HG03045 (cell line): ENCODE results near the gene ID2.

ENCODE experiments used
- ATAC-seq: cut with Tn5 transposase; IDR thresholded peaks from one replicate; pipeline ENCODE4 v1.9.1; 2021; ENCODE audit warnings: mild to moderate bottlenecking, moderate library complexity; ENCODE audit not compliant: unreplicated experiment

ID2 gene

GRCh38 chr2:8647462-8647857 is 34.4 kb upstream of the ID2 start:
- no peak for ATAC-seq

- no peak for ATAC-seq
These were observed 33.2 kb upstream of the ID2 start for GRCh38 chr2:8648441-8649213.

DNA sequence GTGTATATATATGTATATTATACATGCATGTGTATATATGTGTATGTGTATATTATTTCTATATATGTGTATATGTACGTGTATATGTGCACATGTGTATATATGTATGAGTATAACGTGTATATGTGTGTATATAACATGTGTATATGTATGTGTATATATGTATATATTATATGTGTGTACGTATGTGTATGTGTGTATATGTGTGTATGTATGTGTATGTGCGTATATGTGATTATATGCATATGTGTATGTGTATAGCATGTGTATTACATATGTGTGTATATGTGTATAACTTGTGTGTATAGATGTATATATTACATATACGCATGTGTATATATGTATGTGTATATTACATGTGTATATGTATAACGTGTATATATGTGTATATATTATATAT is 32.1 kb upstream of the ID2 start:
- no peak for ATAC-seq

- ATAC-seq: no peak
These were observed 31.6 kb upstream of the ID2 start for GRCh38 chr2:8650256-8650655.

DNA sequence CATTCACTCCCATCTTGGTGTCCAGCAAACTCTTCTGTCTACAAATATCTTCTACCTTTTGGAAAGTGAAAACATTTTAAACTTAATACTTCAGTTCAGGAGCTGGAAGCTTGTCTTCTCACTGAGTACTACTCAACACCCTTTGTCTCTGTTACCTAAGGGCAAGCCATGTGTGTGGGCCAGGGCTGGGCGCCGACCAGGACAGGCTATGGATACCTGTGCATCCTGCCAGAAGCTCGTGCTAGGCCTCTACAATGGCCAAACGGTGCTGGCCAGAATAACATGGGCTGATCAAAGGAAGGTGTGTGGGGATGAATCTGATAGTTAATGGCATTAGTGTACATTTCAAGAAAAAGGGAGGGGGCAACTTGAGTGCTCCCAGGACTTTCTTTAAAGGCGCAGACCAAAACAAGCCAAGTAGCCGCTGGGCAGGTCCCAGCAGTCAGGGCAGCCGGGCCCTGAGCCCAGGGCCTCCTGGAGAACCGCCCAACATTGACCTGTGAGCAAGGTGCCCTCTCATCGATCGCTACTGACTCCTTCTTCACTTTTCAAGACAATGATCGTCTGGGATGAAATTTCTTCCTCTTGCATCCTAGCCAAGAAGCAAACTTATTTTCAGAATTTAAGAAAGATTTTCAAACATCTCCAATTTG is 29.0 kb upstream of the ID2 start:
- no peak for ATAC-seq

- no peak for ATAC-seq
These were observed 28.4 kb upstream of the ID2 start for GRCh38 chr2:8653485-8653884.

DNA sequence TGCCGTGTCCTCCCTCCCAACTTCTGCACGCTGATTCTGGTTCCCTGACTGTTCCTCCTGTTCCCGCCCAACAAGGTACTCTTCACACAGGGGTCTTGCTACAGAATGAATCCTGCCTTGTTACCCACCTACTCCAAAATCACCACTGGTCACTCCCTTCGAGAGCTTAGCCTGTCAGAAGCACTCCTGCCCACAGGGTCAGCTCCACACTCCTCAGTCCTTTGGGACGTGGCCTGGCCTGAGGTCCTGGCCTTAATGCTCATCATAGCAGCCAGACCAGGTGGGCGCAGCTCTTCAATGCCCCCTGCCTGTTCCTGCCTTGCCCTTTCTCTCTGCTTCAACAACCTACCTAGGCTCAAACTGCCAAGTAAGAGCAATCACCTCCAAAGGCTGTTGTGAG is 27.8 kb upstream of the ID2 start:
- no peak for ATAC-seq

DNA sequence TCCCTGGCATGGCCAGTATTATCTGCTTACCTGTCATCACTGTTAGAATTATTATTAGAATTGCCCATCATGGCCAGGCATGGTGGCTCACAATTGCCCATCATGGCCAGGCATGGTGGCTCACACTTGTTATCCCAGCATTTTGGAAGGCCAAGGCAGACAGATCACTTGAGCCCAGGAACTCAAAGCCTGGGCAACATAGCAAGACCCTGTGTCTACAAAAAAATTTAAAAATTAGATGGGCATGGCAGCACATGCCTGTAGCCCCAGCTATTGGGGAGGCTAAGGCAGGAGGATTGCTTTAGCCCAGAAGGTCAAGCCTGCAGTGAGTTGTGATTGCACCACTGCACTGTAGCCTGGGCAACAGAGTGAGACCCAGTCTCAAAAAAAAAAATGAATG is 27.4 kb upstream of the ID2 start:
- no peak for ATAC-seq

DNA sequence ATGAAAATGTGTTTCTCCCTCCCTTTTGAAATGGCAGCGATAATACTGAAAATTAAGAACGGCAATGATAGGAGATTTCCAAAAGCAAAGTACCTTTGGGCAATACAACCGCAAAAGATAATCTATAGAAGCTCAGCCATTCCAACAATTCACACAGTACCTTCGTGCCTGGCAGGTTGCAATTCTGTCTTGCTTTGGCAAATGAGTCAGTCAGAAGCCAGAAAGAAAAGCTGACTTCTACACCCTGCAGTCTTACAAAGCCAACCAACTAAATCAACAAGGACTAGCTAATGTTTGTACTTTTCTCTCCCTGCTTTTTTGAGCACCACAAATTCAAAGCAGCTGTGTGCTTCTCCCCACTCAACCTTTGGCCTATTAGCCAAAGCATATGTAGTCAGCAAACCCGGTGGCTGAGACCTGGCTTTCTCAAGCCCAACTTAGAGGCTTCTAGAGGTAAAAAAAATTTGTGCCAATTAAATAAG is 25.7 kb upstream of the ID2 start:
- no peak for ATAC-seq

- ATAC-seq: no peak
These were observed 25.0 kb upstream of the ID2 start for GRCh38 chr2:8656811-8657210.

GRCh38 chr2:8657423-8658062 is 24.3 kb upstream of the ID2 start:
- ATAC-seq: no peak

GRCh38 chr2:8658064-8658862 is 23.6 kb upstream of the ID2 start:
- no peak for ATAC-seq

DNA sequence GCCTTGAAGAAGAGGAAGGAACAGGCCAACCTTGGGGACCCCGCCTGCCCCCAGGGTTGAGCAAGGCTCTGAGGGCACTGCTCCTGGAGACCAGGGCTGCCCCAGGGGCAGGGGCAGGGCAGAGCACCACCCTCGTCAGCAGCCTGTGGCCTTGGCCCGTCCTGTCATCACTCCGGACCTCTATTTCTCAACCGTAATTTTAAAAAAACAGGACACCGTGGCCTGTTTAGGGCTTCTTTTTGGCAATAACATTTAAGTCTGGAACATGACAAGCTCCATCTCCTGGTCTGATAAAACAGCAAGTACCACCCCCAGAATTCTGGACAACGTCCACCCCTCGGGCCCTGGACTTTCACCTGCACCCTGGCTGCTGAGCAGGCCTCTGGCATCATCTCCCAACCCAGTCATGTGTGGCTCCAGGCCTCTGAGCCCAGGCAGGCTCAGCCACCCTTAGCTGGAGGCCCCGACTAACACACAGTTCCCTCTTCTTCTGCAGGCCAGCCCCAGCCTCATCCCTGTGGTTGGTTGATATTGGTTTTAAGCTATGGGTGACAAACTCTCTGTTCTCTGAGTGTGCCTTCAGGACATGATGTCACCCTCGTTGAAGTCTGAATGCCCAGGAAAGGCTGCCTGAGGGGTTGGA is 22.6 kb upstream of the ID2 start:
- ATAC-seq: no peak

DNA sequence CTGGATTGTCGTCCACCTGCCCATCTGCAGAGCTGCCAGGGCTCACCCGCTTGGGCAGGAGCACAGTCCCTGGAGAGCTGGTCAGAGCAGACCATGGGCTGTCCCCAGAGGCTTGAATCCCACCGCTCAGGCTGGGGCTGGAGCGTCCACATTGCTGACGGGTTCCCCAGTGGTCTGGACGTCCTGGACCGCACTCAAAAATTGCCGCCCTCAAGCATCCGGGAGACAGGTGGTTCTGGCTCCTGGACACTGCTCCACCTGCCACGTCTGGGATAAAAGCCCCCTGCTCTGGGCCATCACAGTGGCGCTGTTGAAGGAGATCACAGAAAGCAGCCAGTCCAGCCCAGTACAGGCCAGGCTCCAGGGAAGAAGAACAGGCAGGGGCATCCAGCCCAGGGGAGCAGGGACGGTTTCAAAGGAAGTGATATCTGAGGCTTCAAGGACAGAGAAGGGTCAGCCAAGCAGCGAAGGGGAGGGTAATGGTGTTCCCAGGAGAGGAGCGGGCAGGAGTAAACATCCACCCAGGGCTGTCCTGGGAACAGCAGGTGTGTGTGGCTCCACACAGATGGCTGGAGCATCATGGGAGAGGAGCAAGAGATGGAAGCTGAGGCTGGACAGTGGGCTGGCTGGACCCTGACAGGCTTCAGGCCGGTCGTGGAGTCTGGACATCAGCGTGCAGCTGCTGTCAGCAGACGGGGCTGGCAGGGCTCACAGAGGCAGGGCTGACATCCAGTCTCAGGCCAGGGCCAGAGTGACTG is 21.9 kb upstream of the ID2 start:
- no peak for ATAC-seq

- ATAC-seq: no peak
These were observed 20.6 kb upstream of the ID2 start for GRCh38 chr2:8661235-8661634.

- ATAC-seq: no peak
These were observed 20.1 kb upstream of the ID2 start for GRCh38 chr2:8661736-8662135.

DNA sequence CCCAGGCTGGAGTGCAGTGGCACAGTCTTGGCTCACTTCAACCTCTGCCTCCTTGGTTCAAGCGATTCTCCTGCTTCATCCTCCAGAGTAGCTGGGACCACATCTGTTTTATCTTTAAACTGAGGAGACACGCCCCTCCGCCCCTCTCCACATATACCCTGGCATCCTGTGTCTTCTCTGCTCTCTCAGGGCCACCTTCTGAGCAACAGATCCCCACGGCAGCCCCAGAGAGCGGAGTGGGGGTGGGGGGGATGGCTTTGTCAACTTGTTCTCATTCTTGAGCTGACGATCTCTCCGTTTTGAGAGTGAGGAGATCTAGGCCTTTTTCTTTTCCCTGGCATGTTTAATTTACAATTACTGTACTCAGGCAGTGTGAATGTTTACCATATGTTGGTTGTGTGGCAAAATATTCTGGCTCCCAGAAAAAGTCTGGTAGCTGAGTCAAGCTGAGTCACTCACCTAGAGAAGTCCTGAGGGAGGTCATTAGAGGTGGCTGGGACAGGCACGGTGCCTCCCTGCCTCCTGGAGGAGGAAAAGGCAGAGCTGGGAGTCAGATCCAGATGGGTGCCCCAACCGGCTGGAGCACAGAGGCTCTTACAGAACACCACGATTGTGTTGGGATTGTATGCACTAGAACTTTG is 19.5 kb upstream of the ID2 start:
- ATAC-seq: no peak

DNA sequence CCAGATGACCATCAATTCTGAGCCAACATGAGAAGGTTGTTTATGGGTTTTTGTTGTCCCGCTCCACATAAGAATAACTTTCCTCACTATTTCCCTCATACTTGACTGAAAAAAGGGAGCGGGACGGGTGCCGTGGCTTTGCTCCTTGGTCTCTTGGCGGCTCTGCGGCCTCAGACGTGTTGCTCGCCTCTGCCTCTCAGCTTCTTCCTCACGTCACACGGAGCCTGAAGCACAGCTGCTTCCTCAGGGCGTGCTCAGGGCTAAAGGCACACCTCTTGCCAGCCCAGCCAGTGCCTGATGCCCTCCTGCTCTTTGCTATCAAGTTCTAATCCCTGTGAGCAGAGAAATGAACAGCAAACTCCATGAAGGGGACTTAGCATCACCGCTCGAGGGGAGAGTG is 17.9 kb upstream of the ID2 start:
- ATAC-seq: no peak

GRCh38 chr2:8666581-8666980 is 15.3 kb upstream of the ID2 start:
- ATAC-seq: no peak
